ENCODE results near the gene IPO13.

- TF ChIP-seq CTCF (IDR thresholded peaks at IDR 0.05; ENCODE audit: insufficient read depth, low read length, poor library complexity, severe bottlenecking) (no peak), EZH2phosphoT487 (conservative IDR thresholded peaks at IDR 0.05; ENCODE audit: low read length) (no peak)
Observed at GRCh38 chr1:43900386-43900785, 46.4 kb upstream of the IPO13 start.

Data from SU-DHL-6 (cell line).